A549 (cell line): Measurements from ENCODE around the gene ARG2. TPM values are rescaled to one million over a fixed set of nuclear protein-coding genes. Genes with fewer than 3 reads are reported as not detected.

Experiments used
- ATAC-seq, 2 experiments: fragments of 200-7000 bp in 1 of 2; fragments of >200 bp in 1 of 2; cut with Nextera tagmentation in 1 of 2; cut with Tn5 transposase in 1 of 2; 3 replicates each; pipeline versions ENCODE4 v1.8.0 to v1.9.1; 2018 to 2020; ENCODE audit warnings: mild to moderate bottlenecking in 1 of 2, moderate library complexity in 1 of 2
- CTCF ChIA-PET: fragments of 300-600 bp; sonication (Branson Sonifier 250); formaldehyde crosslinking; extraction: SDS; loops from one replicate; lab custom pipeline; 2021; ENCODE audit warnings: antibody characterized with exemption, inconsistent platforms; lab: Yijun Ruan, JAX
- POLR2A ChIA-PET: fragments of 350-600 bp; formaldehyde crosslinking; extraction: SDS; loops from one replicate; lab custom pipeline; 2021; ENCODE audit warnings: antibody characterized with exemption, inconsistent platforms; lab: Yijun Ruan, JAX
- DNase-seq, 2 experiments: peaks; one replicate each; pipeline versions ENCODE4 v3.0.0 to v3.0.0-alpha.2; 2011 to 2016; ENCODE audit warnings: low read depth in 1 of 2, low spot score in 1 of 2
- FAIRE-seq: peaks from 2 replicates; lab custom pipeline; 2011; peaks lifted over from hg19 to GRCh38; lab: Jason Lieb, UNC
- H3K27ac ChIP-seq, 2 experiments: fragments of >200 bp; sonication (Bioruptor Twin); formaldehyde crosslinking; 3 replicates each; pipeline ENCODE4 v1.5.1; 2016 to 2017
- H3K4me1 ChIP-seq: fragments of >200 bp; sonication (Bioruptor Twin); formaldehyde crosslinking; 3 replicates; pipeline ENCODE4 v1.6.1; 2016
- H3K4me2 ChIP-seq: fragments of >200 bp; sonication (Bioruptor Twin); formaldehyde crosslinking; 3 replicates; pipeline ENCODE4 v1.6.1; 2016
- H3K4me3 ChIP-seq: fragments of >200 bp; sonication (Bioruptor Twin); formaldehyde crosslinking; 3 replicates; pipeline ENCODE4 v1.5.1; 2016
- H3K9me3 ChIP-seq: fragments of >200 bp; sonication (Bioruptor Twin); formaldehyde crosslinking; 3 replicates; pipeline ENCODE4 v1.6.1; 2016
- CBX8 ChIP-seq: fragments of 200-600 bp; sonication (generic); IDR thresholded peaks from 2 replicates; pipeline ENCODE4 v1.6.1; 2016
- CEBPB ChIP-seq, 2 experiments: fragments of >200 bp in 1 of 2; sonication (Bioruptor Twin) in 1 of 2; formaldehyde crosslinking in 1 of 2; IDR thresholded peaks; 2 replicates each; pipeline ENCODE4 v1.6.1; 2012 to 2016
- CTCF ChIP-seq: fragments of >200 bp; sonication (Bioruptor Twin); formaldehyde crosslinking; IDR thresholded peaks from 3 replicates; pipeline ENCODE4 v1.5.1; 2016
- EHMT2 ChIP-seq: fragments of 200-600 bp; sonication (generic); IDR thresholded peaks from 2 replicates; pipeline ENCODE4 v1.6.1; 2016; ENCODE audit warnings: antibody characterized with exemption, low read depth, mild to moderate bottlenecking, moderate library complexity
- EP300 ChIP-seq, 2 experiments: fragments of >200 bp; sonication (Bioruptor Twin); formaldehyde crosslinking; IDR thresholded peaks; 2 replicates in 1 of 2; 3 replicates in 1 of 2; pipeline ENCODE4 v1.6.1; 2016 to 2017
- ESRRA ChIP-seq: fragments of 150-350 bp; IDR thresholded peaks from 2 replicates; pipeline ENCODE4 v1.6.1; 2014; ENCODE audit warnings: mild to moderate bottlenecking, low read length, borderline replicate concordance
- GATA3 ChIP-seq: IDR thresholded peaks from 2 replicates; pipeline ENCODE4 v1.6.1; 2012; ENCODE audit warnings: borderline replicate concordance
- HEYL ChIP-seq: fragments of 250-450 bp; sonication (Bioruptor Pico); IDR thresholded peaks from 2 replicates; pipeline ENCODE4 v1.8.0; 2021; ENCODE audit warnings: mild to moderate bottlenecking, moderate library complexity
- MAFK ChIP-seq: fragments of 450-650 bp; IDR thresholded peaks from 2 replicates; pipeline ENCODE4 v1.6.1; 2014; ENCODE audit not compliant: partially characterized antibody
- MAZ ChIP-seq: fragments of 150-350 bp; IDR thresholded peaks from 2 replicates; pipeline ENCODE4 v1.6.1; 2014; ENCODE audit warnings: antibody characterized with exemption, low read depth, low read length, borderline replicate concordance
- MYC ChIP-seq: IDR thresholded peaks from 2 replicates; pipeline ENCODE4 v1.6.1; 2012; ENCODE audit warnings: mild to moderate bottlenecking, inconsistent platforms, low read length, improper control_type of control experiment, borderline replicate concordance
- PBX3 ChIP-seq: IDR thresholded peaks from 2 replicates; pipeline ENCODE4 v1.6.1; 2012
- PHF8 ChIP-seq: fragments of 200-600 bp; sonication (generic); IDR thresholded peaks from 2 replicates; pipeline ENCODE4 v1.6.1; 2016; ENCODE audit warnings: low read depth, mild to moderate bottlenecking, antibody characterized with exemption, moderate library complexity, borderline replicate concordance
- POLR2A ChIP-seq: IDR thresholded peaks from 2 replicates; pipeline ENCODE4 v1.6.1; 2012; ENCODE audit warnings: mild to moderate bottlenecking, low read length
- RARB ChIP-seq: fragments of 250-450 bp; sonication (Bioruptor Pico); IDR thresholded peaks from 2 replicates; pipeline ENCODE4 v1.8.0; 2021; ENCODE audit warnings: mild to moderate bottlenecking, moderate library complexity
- RCOR1 ChIP-seq: fragments of 150-350 bp; IDR thresholded peaks from 2 replicates; pipeline ENCODE4 v1.6.1; 2014; ENCODE audit warnings: antibody characterized with exemption, low read length, low read depth
- REST ChIP-seq: fragments of 200-600 bp; sonication (generic); IDR thresholded peaks from 2 replicates; pipeline ENCODE4 v1.6.1; 2016; ENCODE audit warnings: antibody characterized with exemption, mild to moderate bottlenecking, moderate library complexity
- RNF2 ChIP-seq: fragments of 200-600 bp; sonication (generic); IDR thresholded peaks from 2 replicates; pipeline ENCODE4 v1.6.1; 2016; ENCODE audit warnings: low read depth, mild to moderate bottlenecking, antibody characterized with exemption, moderate library complexity, borderline replicate concordance
- SREBF2 ChIP-seq: fragments of 450-650 bp; IDR thresholded peaks from 2 replicates; pipeline ENCODE4 v1.6.1; 2014; ENCODE audit warnings: mild to moderate bottlenecking, moderate library complexity
- TP53 ChIP-seq: fragments of 250-450 bp; sonication (Bioruptor Pico); IDR thresholded peaks from 2 replicates; pipeline ENCODE4 v1.5.0; 2021; ENCODE audit warnings: mild to moderate bottlenecking, moderate library complexity
- USF2 ChIP-seq: fragments of 450-650 bp; IDR thresholded peaks from 2 replicates; pipeline ENCODE4 v1.6.1; 2014; ENCODE audit warnings: antibody characterized with exemption
- ZC3H11A ChIP-seq: fragments of 450-650 bp; IDR thresholded peaks from 2 replicates; pipeline ENCODE4 v1.6.1; 2014; ENCODE audit warnings: antibody characterized with exemption, mild to moderate bottlenecking
- WGBS: methylation state at CpG from one replicate; pipeline ENCODE4 v1.1.6; 2017; ENCODE audit errors: missing lambda C conversion rate; 5-methylcytosine and 5-hydroxymethylcytosine counted together
- polyA plus RNA-seq, 4 experiments: library from polyadenylated mRNA; depleted of rRNA in 3 of 4; stranded (reverse); fragments of >200 nt; fragmentation: RNase III in 1 of 4; extraction: RNeasy Plus Mini Kit Qiagen cat#74134 plus additional on column Dnase treatment in 1 of 4; gene quantifications; 2 replicates in 3 of 4; 3 replicates in 1 of 4; pipeline ENCODE4 v1.2.3, GENCODE V29; 2011 to 2017

Gene ARG2
- polyA plus RNA-seq, 2 of the 4 experiments (the other 2 are of a cell fraction): 1.8 to 2.5 TPM

- CTCF ChIA-PET: interaction anchor here (1.1 to 1.3 kb wide), 2 partner anchors 8 to 97 kb away, joined by 4 to 6 read pairs; no protein-coding TSS in a partner anchor
- Histone ChIP-seq H3K4me1 (peaks cover 21% of the 10 kb centered on the region), H3K4me3 (no peak overlapping the region), H3K9me3 (no peaks in the 10 kb centered on the region), H3K27ac (no peak overlapping the region), H3K4me2 (no peak overlapping the region)
- no peak for FAIRE-seq
- WGBS: 85% methylated on average over 3 of the region's 3 CpGs
- POLR2A ChIA-PET: no interaction called here
- DNase-seq: peak in 1 of 2 experiments; percentile 16
- TF ChIP-seq HEYL (CRISPR knock-in tag) (no peak), RARB (no peak), SREBF2 (no peak), USF2 (no peak), CBX8 (no peak), RCOR1 (no peak), CTCF (no peak), GATA3 (no peak), RNF2 (no peak), PBX3 (no peak), TP53 (CRISPR knock-in tag) (no peak), REST (no peak), CEBPB (IDR thresholded peaks at IDR 0.05) (no peak), ESRRA (no peak), MYC (no peak), EHMT2 (no peak), MAFK (no peak), EP300 (IDR thresholded peaks at IDR 0.05) (no peak)
- peak; percentile 52 to 60; a peak in 4 of 6 replicates for ATAC-seq
Measured at GRCh38 chr14:67680121-67680602, 60.4 kb downstream of the ARG2 start.

- WGBS: 80% methylated on average over 2 of the region's 2 CpGs
- Histone ChIP-seq H3K4me2 (no peak overlapping the region), H3K27ac (no peak overlapping the region), H3K4me1 (peaks cover 15% of the 10 kb centered on the region), H3K9me3 (no peaks in the 10 kb centered on the region), H3K4me3 (no peak overlapping the region)
- CTCF ChIA-PET: interaction anchor here (1.1 to 1.3 kb wide), 2 partner anchors 8 to 97 kb away, joined by 4 to 6 read pairs; no protein-coding TSS in a partner anchor
- DNase-seq (no peak), ATAC-seq (peak in 1 of 2 experiments; percentile 23; a peak in 1 of 6 replicates), FAIRE-seq (no peak)
- POLR2A ChIA-PET: no interaction called here
- TF ChIP-seq MAZ (no peak), TP53 (CRISPR knock-in tag) (no peak), EHMT2 (no peak), REST (no peak), PHF8 (no peak), ZC3H11A (no peak), CBX8 (no peak), POLR2A (no peak)
- TF ChIP-seq, all 56 proteins: peak for 0
Measured at GRCh38 chr14:67680941-67681340, 61.2 kb downstream of the ARG2 start.
